KMS-11 (cell line): ENCODE data around the gene MRGPRD.

Experiments
- H2AFZ ChIP-seq: fragments of 200-600 bp; sonication (generic); 2 replicates; pipeline ENCODE4 v1.6.1; 2016; ENCODE audit warnings: antibody characterized with exemption, mixed run types, low read depth
- H3K27ac ChIP-seq: fragments of 200-600 bp; sonication (generic); 2 replicates; pipeline ENCODE4 v1.6.1; 2016; ENCODE audit warnings: mild to moderate bottlenecking, mixed run types
- H3K27me3 ChIP-seq: fragments of 200-600 bp; sonication (generic); 2 replicates; pipeline ENCODE4 v1.6.1; 2017; ENCODE audit warnings: mild to moderate bottlenecking, low read depth, mixed run types, moderate library complexity; ENCODE audit not compliant: insufficient read depth
- H3K36me3 ChIP-seq: fragments of 200-600 bp; sonication (generic); 2 replicates; pipeline ENCODE4 v1.6.1; 2017; ENCODE audit warnings: mild to moderate bottlenecking, mixed run types; ENCODE audit not compliant: insufficient read depth
- H3K4me1 ChIP-seq: fragments of 200-600 bp; sonication (generic); 2 replicates; pipeline ENCODE4 v1.6.1; 2016; ENCODE audit warnings: mild to moderate bottlenecking, low read depth, mixed run types; ENCODE audit not compliant: poor library complexity, severe bottlenecking
- H3K4me2 ChIP-seq: fragments of 200-600 bp; sonication (generic); 2 replicates; pipeline ENCODE4 v1.7.0; 2016; ENCODE audit warnings: mild to moderate bottlenecking, mixed run types
- H3K4me3 ChIP-seq: fragments of 200-600 bp; sonication (generic); IDR thresholded peaks from 2 replicates; pipeline ENCODE4 v1.6.1; 2017; ENCODE audit warnings: low read depth, low read length, mixed read lengths; ENCODE audit not compliant: insufficient read depth
- H3K79me2 ChIP-seq: fragments of 200-600 bp; sonication (generic); 2 replicates; pipeline ENCODE4 v1.6.1; 2016; ENCODE audit warnings: low read depth, mixed run types; ENCODE audit not compliant: insufficient read depth
- H3K9ac ChIP-seq: fragments of 200-600 bp; sonication (generic); 2 replicates; pipeline ENCODE4 v1.6.1; 2016; ENCODE audit warnings: mild to moderate bottlenecking, mixed run types
- H4K20me1 ChIP-seq: fragments of 200-600 bp; sonication (generic); 2 replicates; pipeline ENCODE4 v1.6.1; 2016; ENCODE audit warnings: mild to moderate bottlenecking, mixed run types; ENCODE audit not compliant: insufficient read depth
- CTCF ChIP-seq: fragments of 200-600 bp; sonication (generic); conservative IDR thresholded peaks from 2 replicates; pipeline ENCODE4 v1.6.1; 2017; ENCODE audit warnings: low read depth, mild to moderate bottlenecking, antibody characterized with exemption, low read length, moderate library complexity, mixed read lengths

MRGPRD gene

GRCh38 chr11:68978931-68979594, 1.7 kb downstream of the MRGPRD start:
- Histone ChIP-seq H3K79me2 (no peaks in the 10 kb centered on the region), H3K4me1 (no peaks in the 10 kb centered on the region), H3K27ac (no peak overlapping the region), H3K4me2 (no peak overlapping the region), H3K9ac (no peak overlapping the region), H3K36me3 (no peaks in the 10 kb centered on the region), H2AFZ (no peak overlapping the region), H4K20me1 (no peaks in the 10 kb centered on the region), H3K4me3 (no peak overlapping the region), H3K27me3 (peaks cover 6% of the 10 kb centered on the region)
- TF ChIP-seq CTCF = no peak

GRCh38 chr11:68978626-68978930, 2.2 kb downstream of the MRGPRD start:
- H3K9ac ChIP-seq = no peak overlapping the region
- peaks cover 8% of the 10 kb centered on the region for H3K27me3 ChIP-seq
- H3K79me2 ChIP-seq = no peaks in the 10 kb centered on the region
- TF ChIP-seq CTCF = no peak
- H4K20me1 ChIP-seq = no peaks in the 10 kb centered on the region
- H3K36me3 ChIP-seq = no peaks in the 10 kb centered on the region
- H3K4me3 ChIP-seq = no peak overlapping the region
- no peaks in the 10 kb centered on the region for H3K4me1 ChIP-seq
- no peak overlapping the region for H2AFZ ChIP-seq
- no peak overlapping the region for H3K27ac ChIP-seq
- no peak overlapping the region for H3K4me2 ChIP-seq

GRCh38 chr11:68977781-68978625, 2.8 kb downstream of the MRGPRD start:
- Histone ChIP-seq H3K27ac (no peak overlapping the region), H2AFZ (no peak overlapping the region), H3K4me1 (no peaks in the 10 kb centered on the region), H3K4me2 (no peak overlapping the region), H3K27me3 (peaks cover 11% of the 10 kb centered on the region), H4K20me1 (no peaks in the 10 kb centered on the region), H3K9ac (no peak overlapping the region), H3K79me2 (no peaks in the 10 kb centered on the region), H3K4me3 (no peak overlapping the region), H3K36me3 (no peaks in the 10 kb centered on the region)
- TF ChIP-seq CTCF = no peak

- H3K4me3 ChIP-seq = no peak overlapping the region
- no peak for TF ChIP-seq CTCF
- H3K4me1 ChIP-seq = no peaks in the 10 kb centered on the region
- no peak overlapping the region for H2AFZ ChIP-seq
- no peaks in the 10 kb centered on the region for H4K20me1 ChIP-seq
- no peak overlapping the region for H3K4me2 ChIP-seq
- no peak overlapping the region for H3K9ac ChIP-seq
- H3K27ac ChIP-seq = no peak overlapping the region
- no peaks in the 10 kb centered on the region for H3K79me2 ChIP-seq
- no peaks in the 10 kb centered on the region for H3K36me3 ChIP-seq
- H3K27me3 ChIP-seq = peaks cover 8% of the 10 kb centered on the region; the same call in 1 of the 2 replicates
Measured at GRCh38 chr11:68976563-68976962, 4.2 kb downstream of the MRGPRD start.
